ENCODE results near the gene AQR.

GRCh38 chr15:34892963-34893591 lies 76.5 kb downstream of the AQR start:
- no peak for TF ChIP-seq GABPA (IDR thresholded peaks at IDR 0.05; ENCODE audit: low read depth)
- TF ChIP-seq USF2 (IDR thresholded peaks at IDR 0.05; ENCODE audit: borderline replicate concordance, low read depth, low read length), result no peak
- TF ChIP-seq CTCF (IDR thresholded peaks at IDR 0.05), result no peak
- no peak for TF ChIP-seq MAX (IDR thresholded peaks at IDR 0.05; ENCODE audit: low read depth)
- no peak for TF ChIP-seq TAF1 (IDR thresholded peaks at IDR 0.05; ENCODE audit: borderline replicate concordance, low read depth, low read length)
- no peak for TF ChIP-seq NFIC (IDR thresholded peaks at IDR 0.05; ENCODE audit: borderline replicate concordance)
- no peak for TF ChIP-seq REST (IDR thresholded peaks at IDR 0.05; ENCODE audit: low read depth, low read length)
- no peak for TF ChIP-seq RAD21 (IDR thresholded peaks at IDR 0.05; ENCODE audit: low read length)
- no peak for TF ChIP-seq JUND (IDR thresholded peaks at IDR 0.05)
